GM06990 (cell line): ENCODE results near the gene NUCB2.

Source experiments
- DNase-seq: peaks from one replicate; pipeline ENCODE4 v3.0.0-alpha.2; 2011; ENCODE audit not compliant: insufficient read length; ENCODE audit errors: extremely low read depth
- H3K27me3 ChIP-seq: replicated peaks from 2 replicates; pipeline ENCODE4 v1.6.0; 2011; ENCODE audit warnings: low read length; ENCODE audit not compliant: control insufficient read depth, insufficient read depth
- H3K36me3 ChIP-seq: 2 replicates; pipeline ENCODE4 v1.5.1; 2011; ENCODE audit warnings: low read length; ENCODE audit not compliant: control insufficient read depth, insufficient read depth
- H3K4me3 ChIP-seq: replicated peaks from 2 replicates; pipeline ENCODE4 v1.5.1; 2011; ENCODE audit warnings: low read depth, mild to moderate bottlenecking, control low read depth, low read length
- CTCF ChIP-seq: IDR thresholded peaks from 2 replicates; pipeline ENCODE4 v1.5.1; 2011; ENCODE audit warnings: low read length, control low read depth, mild to moderate bottlenecking, inconsistent platforms; ENCODE audit not compliant: insufficient read depth, poor library complexity, severe bottlenecking

The NUCB2 gene

GRCh38 chr11:17369094-17369493 is 92.6 kb downstream of the NUCB2 start:
- no peak for TF ChIP-seq CTCF
- Histone ChIP-seq H3K27me3 (no peaks in the 10 kb centered on the region), H3K36me3 (no peaks in the 10 kb centered on the region), H3K4me3 (no peak overlapping the region)
- DNase-seq = no peak

GRCh38 chr11:17369684-17370243 is 93.2 kb downstream of the NUCB2 start:
- no peak for TF ChIP-seq CTCF
- Histone ChIP-seq H3K4me3 (no peak overlapping the region), H3K27me3 (no peaks in the 10 kb centered on the region), H3K36me3 (no peaks in the 10 kb centered on the region)
- DNase-seq = no peak

- DNase-seq = no peak
- Histone ChIP-seq H3K4me3 (no peak overlapping the region), H3K36me3 (no peaks in the 10 kb centered on the region), H3K27me3 (no peaks in the 10 kb centered on the region)
- TF ChIP-seq CTCF = no peak
Observed at GRCh38 chr11:17371614-17372013, 95.1 kb downstream of the NUCB2 start.

GRCh38 chr11:17375547-17375946 is 99.0 kb downstream of the NUCB2 start:
- Histone ChIP-seq H3K36me3 (no peaks in the 10 kb centered on the region), H3K4me3 (no peak overlapping the region), H3K27me3 (no peaks in the 10 kb centered on the region)
- no peak for TF ChIP-seq CTCF
- no peak for DNase-seq

- no peak for DNase-seq
- no peak for TF ChIP-seq CTCF
- Histone ChIP-seq H3K4me3 (no peak overlapping the region), H3K27me3 (no peaks in the 10 kb centered on the region), H3K36me3 (no peaks in the 10 kb centered on the region)
Observed at GRCh38 chr11:17376493-17376892, 100.0 kb downstream of the NUCB2 start.

GRCh38 chr11:17378655-17379054 is 102.1 kb downstream of the NUCB2 start:
- H3K36me3 ChIP-seq = no peaks in the 10 kb centered on the region
- TF ChIP-seq CTCF = no peak
- DNase-seq = no peak

More at GRCh38 chr11:17378655-17379054, 102.1 kb downstream of the NUCB2 start:
- Histone ChIP-seq H3K4me3 (no peak overlapping the region), H3K27me3 (no peaks in the 10 kb centered on the region)
